ENCODE data around the gene ID2. TPM values are rescaled to one million over a fixed set of nuclear protein-coding genes. Genes with fewer than 3 reads are reported as not detected.

The ID2 gene
- total RNA-seq, 2 donors from 2014 or later, result 172 to 238 TPM

GRCh38 chr2:8634466-8635172, 47.2 kb upstream of the ID2 start:
- 94% methylated on average over 14 of the region's 14 CpGs for WGBS
- DNase-seq (ENCODE audit: low spot score), result no peak
- TF ChIP-seq CTCF (IDR thresholded peaks at IDR 0.05), result no peak
- TF ChIP-seq POLR2A (IDR thresholded peaks at IDR 0.05), result no peak
- TF ChIP-seq POLR2AphosphoS5 (IDR thresholded peaks at IDR 0.05), result no peak
- Histone ChIP-seq H3K4me3 (no peak overlapping the region), H3K4me1 (replicated peaks) (no peaks in the 10 kb centered on the region), H3K36me3 (no peaks in the 10 kb centered on the region), H3K27ac (no peak overlapping the region), H3K9me3 (no peaks in the 10 kb centered on the region), H3K27me3 (replicated peaks; ENCODE audit: insufficient read depth) (no peaks in the 10 kb centered on the region)
- intact Hi-C loops (cut with DNase I), result no loop called here

DNA sequence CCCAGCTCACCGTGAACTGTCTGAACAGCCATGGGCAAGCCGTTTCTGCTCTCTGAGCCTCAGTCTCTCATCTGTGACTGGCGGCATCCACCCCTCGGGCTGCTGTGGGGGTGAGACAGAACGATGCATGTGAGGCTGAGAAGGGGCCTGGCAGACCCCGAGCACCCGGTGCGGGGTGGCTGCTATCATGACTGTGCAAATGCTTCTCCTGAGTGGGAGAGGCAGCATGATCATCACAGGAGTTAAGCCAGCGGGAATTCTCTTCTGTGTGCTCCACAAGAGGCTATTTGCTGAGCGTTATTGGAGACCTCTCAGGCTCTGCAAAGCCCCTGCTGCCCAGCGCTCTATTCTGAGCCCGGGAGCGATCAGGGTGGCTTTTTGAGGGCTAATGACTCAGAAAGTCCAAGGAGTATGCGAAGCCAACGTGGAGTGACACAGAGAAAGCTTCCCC, 45.8 kb upstream of the ID2 start:
- H3K27ac ChIP-seq, result no peak overlapping the region
- no peaks in the 10 kb centered on the region for H3K9me3 ChIP-seq
- DNase-seq (ENCODE audit: low spot score), result no peak
- TF ChIP-seq POLR2AphosphoS5 (IDR thresholded peaks at IDR 0.05) (no peak), CTCF (IDR thresholded peaks at IDR 0.05) (no peak), POLR2A (IDR thresholded peaks at IDR 0.05) (no peak)
- H3K36me3 ChIP-seq, result no peaks in the 10 kb centered on the region
- intact Hi-C loops (cut with DNase I), result no loop called here
- H3K27me3 ChIP-seq (replicated peaks; ENCODE audit: insufficient read depth), result no peaks in the 10 kb centered on the region
- WGBS, result 80% methylated on average over 15 of the region's 15 CpGs
- H3K4me3 ChIP-seq, result no peak overlapping the region
- no peaks in the 10 kb centered on the region for H3K4me1 ChIP-seq (replicated peaks)

GRCh38 chr2:8636721-8637636, 44.9 kb upstream of the ID2 start:
- no peaks in the 10 kb centered on the region for H3K27me3 ChIP-seq (replicated peaks; ENCODE audit: insufficient read depth)
- no peak for DNase-seq (ENCODE audit: low spot score)
- H3K27ac ChIP-seq, result no peak overlapping the region
- H3K9me3 ChIP-seq, result no peaks in the 10 kb centered on the region
- no peaks in the 10 kb centered on the region for H3K36me3 ChIP-seq
- TF ChIP-seq POLR2A (IDR thresholded peaks at IDR 0.05), result no peak
- no peak for TF ChIP-seq POLR2AphosphoS5 (IDR thresholded peaks at IDR 0.05)
- no peak for TF ChIP-seq CTCF (IDR thresholded peaks at IDR 0.05)
- 50% methylated on average over 16 of the region's 16 CpGs for WGBS
- H3K4me1 ChIP-seq (replicated peaks), result no peaks in the 10 kb centered on the region
- H3K4me3 ChIP-seq, result no peak overlapping the region
- intact Hi-C loops (cut with DNase I), result no loop called here

DNA sequence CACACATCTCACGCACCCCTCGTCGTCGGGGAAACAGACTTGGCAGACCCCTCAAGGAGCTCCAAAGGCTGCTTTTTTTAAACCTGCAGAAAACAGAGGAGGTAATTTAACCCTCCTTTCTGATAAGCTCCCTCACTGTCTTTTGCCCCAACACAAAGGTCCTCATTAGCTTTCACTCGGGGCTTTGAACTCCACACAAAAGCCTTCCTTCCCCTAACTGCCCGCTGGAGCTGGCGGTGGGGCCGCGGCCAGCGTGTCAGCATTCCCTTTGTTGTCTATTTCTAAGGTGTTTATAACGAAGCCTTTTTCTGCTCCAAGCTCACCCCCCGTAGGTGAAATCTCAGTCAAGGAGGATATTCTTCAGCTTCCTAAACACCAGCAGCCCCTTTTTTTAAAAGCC, 43.5 kb upstream of the ID2 start:
- Histone ChIP-seq H3K36me3 (no peaks in the 10 kb centered on the region), H3K27me3 (replicated peaks; ENCODE audit: insufficient read depth) (no peaks in the 10 kb centered on the region), H3K4me1 (replicated peaks) (no peaks in the 10 kb centered on the region), H3K9me3 (no peaks in the 10 kb centered on the region), H3K27ac (no peak overlapping the region), H3K4me3 (no peak overlapping the region)
- 89% methylated on average over 12 of the region's 12 CpGs for WGBS
- no peak for DNase-seq (ENCODE audit: low spot score)
- TF ChIP-seq CTCF (IDR thresholded peaks at IDR 0.05), result no peak
- TF ChIP-seq POLR2A (IDR thresholded peaks at IDR 0.05), result no peak
- intact Hi-C loops (cut with DNase I), result no loop called here
